HG02884 (cell line): Measurements from ENCODE around the gene SYNGAP1.
"Not testable (repeated sequence)": the region's sequence is repeated elsewhere in the genome, so short reads cannot be mapped to it uniquely, and the experiment has no call there.

Source experiments
- ATAC-seq: cut with Tn5 transposase; IDR thresholded peaks from one replicate; pipeline ENCODE4 v1.9.1; 2021; ENCODE audit warnings: mild to moderate bottlenecking, moderate library complexity; ENCODE audit not compliant: unreplicated experiment

Gene SYNGAP1

DNA sequence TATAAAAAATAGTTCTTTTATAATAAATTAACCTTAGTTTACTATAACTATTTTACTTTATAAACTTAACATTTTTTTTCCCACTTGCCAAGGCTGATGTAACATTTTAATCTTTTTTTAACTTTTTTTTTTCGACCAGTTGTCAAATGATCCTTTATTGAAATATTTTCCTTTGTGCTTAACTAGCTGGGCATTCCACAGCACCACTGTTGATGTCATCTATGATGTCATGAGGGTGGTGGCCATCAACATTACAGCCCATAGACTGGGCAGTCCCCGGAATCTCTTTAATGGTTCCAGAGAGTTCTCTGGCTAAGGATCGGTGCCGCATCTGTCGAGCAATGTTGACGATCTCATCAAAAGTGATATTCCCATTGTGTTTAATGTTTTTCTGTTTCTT is 20.0 kb upstream of the SYNGAP1 start:
- not testable (repeated sequence) for ATAC-seq

DNA sequence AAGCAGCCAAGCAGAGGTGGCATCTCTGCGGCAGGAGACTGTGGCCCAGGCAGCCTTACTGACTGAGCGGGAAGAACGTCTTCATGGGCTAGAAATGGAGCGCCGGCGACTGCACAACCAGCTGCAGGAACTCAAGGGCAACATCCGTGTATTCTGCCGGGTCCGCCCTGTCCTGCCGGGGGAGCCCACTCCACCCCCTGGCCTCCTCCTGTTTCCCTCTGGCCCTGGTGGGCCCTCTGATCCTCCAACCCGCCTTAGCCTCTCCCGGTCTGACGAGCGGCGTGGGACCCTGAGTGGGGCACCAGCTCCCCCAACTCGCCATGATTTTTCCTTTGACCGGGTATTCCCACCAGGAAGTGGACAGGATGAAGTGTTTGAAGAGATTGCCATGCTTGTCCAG is 15.0 kb upstream of the SYNGAP1 start:
- no peak for ATAC-seq

DNA sequence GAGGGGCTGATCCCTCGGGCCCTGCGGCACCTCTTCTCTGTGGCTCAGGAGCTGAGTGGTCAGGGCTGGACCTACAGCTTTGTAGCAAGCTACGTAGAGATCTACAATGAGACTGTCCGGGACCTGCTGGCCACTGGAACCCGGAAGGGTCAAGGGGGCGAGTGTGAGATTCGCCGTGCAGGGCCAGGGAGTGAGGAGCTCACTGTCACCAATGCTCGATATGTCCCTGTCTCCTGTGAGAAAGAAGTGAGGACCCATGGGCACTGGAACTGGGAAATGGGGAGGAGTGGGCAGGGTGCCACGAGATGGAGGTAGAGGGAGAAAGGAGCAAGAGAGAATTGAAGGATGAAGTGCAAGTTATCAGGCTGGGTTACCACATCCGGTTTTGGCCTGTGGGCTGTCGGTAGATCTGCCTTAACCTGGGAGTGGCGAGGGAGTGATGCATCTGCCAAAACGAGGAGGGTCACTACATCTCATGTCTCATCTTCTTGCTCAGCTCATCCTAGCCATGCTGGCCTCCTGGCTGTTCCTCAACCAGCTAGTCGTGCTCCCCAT is 14.4 kb upstream of the SYNGAP1 start:
- no peak for ATAC-seq

DNA sequence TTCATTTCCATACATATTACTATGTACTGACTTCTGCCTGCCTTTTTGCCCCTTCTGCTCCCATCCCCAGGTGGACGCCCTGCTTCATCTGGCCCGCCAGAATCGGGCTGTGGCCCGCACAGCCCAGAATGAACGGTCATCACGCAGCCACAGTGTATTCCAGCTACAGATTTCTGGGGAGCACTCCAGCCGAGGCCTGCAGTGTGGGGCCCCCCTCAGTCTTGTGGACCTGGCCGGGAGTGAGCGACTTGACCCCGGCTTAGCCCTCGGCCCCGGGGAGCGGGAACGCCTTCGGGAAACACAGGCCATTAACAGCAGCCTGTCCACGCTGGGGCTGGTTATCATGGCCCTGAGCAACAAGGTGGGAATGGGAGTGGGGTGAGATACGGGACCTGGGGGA is 13.7 kb upstream of the SYNGAP1 start:
- ATAC-seq: no peak

DNA sequence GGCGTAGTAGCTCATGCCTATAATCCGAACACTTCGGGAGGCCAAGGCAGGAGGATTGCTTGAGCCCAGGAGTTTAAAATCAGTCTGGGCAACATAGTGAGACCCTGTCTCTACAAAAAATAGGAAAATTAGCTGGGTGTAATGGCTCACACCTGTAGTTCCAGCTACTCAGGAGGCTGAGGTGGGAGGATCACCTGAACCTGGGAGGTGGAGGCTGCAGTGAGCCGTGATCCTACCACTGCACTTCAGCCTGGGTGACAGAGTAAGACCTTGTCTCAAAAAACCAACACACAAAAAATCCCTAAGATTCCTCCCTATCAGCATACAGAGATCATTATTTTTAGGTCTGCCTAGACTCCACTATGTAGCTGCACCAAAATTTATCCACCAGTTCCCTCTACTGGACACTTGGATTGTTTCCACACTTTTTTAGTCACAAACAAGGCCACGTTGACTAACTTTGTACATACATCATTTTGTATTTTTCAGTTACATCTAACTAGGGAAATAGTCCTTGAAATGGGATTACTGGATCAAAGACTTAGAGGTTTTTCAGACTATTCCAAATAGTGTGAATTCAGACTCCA is 12.6 kb upstream of the SYNGAP1 start:
- ATAC-seq: no peak

DNA sequence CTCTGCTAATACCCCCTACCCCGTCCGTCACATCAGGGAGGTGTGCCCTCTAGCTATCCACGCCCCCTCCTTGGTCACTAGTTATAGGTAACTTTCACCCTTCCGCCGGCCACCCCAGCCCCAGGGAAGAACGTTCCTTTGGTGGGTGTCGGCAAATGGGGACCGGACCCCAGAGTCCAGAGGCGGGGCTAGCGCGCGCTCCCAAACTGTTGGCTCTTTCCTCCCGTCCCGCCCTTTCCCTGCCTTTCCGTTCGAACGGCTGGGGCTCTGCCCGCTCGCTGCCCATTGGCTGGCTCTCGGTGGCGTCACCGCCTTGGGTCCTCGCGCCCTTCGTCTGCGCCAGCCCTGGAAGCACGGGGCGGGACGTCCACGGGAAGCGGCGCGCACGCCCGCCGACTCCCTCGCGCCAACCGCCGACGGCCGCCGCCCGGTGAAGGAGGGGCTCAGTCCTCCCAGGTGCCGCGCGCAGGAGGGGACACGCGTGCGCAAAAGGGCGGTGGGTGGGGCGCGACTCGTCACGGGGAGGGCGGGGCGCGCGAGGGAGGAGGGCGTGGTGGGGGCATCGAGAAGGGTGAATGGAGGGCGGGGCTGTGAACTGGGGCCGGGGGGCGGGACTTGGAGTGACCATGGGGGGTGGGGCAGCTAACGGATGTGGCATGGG is 9.7 kb upstream of the SYNGAP1 start:
- ATAC-seq: peak; percentile 80

DNA sequence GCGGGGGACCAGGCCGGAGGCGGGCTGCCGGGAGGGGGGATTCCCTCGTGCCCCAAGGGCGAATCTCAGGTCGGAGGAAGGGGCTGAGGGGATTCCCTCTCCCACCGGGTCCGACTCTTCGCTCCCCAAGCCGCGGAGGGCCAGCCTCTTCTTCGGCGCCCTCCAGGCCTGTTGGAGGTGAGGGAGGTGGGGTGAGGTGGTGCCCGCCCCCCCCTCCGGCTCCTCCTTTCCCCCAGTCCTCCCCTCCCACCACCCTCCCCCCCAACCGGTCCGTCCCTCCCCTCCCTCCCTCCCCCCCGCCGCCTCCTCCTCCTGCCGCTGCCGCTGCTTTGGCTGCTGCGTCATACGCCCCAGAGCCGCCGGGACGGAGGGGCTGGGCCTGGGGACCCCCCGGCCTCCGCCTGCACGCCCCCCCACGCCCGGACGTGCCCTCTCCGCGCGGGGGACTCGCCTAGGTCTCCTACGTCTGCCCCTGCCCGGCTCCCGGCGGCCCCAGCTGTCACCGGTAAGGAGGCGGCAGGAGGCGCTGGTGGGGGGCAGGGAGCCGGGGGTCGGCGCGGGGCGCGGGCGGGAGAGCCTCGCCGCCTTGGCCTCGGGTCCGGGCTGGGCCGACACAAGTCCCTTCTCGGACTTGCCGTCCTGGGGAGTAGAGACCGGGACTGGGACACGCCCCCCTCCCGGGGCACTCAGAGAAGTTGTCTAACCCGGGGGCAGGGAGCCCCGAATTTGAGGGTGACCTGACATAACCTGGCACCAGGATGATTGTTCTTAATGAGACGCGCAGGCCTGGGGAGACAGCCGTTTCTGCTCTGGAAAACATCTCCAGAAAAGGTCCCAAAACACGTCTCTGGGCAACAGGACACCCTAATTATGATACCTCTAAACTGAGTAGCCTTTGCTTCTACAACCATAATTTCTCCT is 8.9 kb upstream of the SYNGAP1 start, which contains the start of gene PHF1:
Gene PHF1, plus strand, starts transcription at position 304 of the 921 bp plus-strand sequence. CDS start 1,250 bp downstream, outside the sequence.
- peak; percentile 26 for ATAC-seq

DNA sequence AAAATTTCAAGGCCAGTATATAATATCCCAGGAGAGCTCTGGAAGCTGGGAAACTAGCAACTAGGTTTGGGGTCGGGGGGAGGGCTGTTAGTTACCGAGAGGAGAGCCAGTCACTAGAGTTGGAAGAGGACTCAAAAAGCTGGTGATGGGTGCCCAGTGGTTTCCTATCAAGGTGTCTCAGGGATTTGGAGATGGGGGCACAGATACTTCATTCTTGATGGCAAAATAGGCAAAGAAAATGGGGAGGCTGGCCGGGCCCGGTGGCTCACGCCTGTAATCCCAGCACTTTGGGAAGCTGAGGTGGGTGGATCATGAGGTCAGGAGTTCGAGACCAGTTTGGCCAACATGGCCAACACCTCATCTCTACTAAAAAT is 8.2 kb upstream of the SYNGAP1 start:
- no peak for ATAC-seq

DNA sequence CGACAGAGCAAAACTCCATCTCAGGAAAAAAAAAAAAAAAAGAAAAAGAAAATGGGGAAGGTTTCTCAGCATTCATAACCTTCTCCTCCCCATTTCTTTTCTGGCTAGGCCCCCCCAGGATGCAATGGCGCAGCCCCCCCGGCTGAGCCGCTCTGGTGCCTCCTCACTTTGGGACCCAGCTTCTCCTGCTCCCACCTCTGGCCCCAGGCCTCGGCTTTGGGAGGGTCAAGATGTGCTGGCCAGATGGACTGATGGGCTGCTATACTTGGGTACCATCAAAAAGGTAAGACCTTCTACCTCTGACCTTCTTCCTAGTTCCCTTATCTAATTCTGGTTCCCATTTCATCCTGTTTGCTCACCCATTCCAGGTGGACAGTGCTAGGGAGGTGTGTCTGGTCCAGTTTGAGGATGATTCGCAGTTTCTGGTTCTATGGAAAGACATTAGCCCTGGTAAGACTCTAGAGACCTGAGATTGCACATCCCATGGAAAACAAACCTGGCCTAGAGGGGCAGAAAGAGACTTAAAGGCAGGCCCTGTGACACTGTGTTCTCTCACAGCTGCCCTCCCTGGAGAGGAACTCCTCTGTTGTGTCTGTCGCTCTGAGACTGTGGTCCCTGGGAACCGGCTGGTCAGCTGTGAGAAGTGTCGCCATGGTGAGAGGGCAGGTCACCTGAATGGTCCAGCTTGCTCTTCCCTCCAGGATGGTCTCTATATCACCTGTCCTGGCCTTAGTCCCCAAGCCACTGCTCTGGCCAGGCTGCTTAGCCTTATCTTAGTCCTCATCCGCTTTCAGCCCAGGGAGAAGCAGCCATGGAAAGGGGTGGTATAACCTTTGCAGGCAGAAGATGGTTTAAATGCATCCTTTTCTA is 7.5 kb upstream of the SYNGAP1 start:
- no peak for ATAC-seq

DNA sequence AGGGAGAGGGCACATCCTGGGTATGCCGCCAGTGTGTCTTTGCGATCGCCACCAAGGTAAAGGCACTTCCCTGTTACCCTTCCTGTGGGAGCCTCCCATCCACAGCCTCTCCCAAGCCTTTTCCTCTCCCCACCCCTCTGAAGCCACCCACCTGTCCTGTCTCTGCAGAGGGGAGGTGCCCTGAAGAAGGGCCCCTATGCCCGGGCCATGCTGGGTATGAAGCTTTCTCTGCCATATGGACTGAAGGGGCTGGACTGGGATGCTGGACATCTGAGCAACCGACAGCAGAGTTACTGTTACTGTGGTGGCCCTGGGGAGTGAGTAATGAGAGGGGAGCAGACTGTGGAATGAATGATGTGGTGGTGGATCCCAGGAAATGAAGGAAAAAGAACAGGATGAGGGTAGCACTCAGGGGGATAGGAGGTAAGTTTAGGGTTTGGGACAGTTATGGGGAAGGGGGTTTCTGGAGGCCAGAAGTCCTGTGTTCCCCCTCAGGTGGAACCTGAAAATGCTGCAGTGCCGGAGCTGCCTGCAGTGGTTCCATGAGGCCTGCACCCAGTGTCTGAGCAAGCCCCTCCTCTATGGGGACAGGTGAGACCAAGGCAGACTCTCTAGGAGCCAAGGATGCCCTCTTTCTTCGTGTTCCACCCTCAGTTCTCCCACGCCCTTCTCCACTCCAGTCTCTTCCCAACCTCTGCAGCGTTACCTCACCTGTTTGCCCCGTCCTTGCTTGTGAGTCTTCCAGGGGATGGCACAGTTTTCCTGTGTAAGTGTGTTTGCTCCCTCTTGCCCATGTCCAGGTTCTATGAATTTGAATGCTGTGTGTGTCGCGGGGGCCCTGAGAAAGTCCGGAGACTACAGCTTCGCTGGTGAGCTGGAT is 6.4 kb upstream of the SYNGAP1 start:
- ATAC-seq: no peak

DNA sequence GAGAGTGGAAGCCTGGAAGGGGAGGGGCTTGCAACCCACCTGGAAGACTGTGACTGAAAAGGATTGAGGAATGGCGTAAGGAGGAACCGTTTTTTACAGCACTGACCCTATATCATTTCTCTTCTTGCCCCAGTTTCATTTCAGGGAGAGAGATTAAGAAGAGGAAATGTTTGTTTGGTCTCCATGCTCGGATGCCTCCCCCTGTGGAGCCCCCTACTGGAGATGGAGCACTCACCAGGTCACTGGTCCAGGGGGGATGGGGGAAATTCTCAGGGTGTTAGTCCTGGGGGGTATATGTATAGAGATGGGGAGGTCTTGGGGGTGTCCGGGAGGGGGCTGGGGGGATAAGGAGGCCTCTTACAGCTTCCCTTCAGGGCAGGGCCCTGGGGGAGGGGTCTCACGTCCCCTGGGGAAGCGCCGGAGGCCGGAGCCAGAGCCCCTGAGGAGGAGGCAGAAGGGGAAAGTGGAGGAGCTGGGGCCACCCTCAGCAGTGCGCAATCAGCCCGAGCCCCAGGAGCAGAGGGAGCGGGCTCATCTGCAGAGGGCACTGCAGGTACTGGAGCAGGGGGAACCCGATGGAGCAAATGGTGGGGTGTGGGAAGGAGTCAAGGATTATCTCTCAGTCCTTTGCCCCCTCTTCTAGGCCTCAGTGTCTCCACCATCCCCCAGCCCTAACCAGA is 5.1 kb upstream of the SYNGAP1 start:
- no peak for ATAC-seq

DNA sequence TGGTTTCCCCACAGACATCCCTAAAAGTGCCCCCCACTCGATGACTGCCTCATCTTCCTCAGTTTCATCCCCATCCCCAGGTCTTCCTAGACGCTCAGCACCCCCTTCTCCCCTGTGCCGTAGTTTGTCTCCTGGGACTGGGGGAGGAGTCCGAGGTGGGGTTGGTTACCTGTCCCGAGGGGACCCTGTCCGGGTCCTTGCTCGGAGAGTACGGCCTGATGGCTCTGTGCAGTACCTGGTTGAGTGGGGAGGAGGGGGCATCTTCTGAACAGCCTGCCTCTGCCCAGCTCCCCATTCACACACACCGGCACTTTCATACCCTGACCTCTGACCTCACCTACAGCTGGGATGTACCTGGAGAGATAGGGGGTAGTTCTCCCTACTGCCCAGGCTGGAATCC is 4.0 kb upstream of the SYNGAP1 start:
- no peak for ATAC-seq

DNA sequence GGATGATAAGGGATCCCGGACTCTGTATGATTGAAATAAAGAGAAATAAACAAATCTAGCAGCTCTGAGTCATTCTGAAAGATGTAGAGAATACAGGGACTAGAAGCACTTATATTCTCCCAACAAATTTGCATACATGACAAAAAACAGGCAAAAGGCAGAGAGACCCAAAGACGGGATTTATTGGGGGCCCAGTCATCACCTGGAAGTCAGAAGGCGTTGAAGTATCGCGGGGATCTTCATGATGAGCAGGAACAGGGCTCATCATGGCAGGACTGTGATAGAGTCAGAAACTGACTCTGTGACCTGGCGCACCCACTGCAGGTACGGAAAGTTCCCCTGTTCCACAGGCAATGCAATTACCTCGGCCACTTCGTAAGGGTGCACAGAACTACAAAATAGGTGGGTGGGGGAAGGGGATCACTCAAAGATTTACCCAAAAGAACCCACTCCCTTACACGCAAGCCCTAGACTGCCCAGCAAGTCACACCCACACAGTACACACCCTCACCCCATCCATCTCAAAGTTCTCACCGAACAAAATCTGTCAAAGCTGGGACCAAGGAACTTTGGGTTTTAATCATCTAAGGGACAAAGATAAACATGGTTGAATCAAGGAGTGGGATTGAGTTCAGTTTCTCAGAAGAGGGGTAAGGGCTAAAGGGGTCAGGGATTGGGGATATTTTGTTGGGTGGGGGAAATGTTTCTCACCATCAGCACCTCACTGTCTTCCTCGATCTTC is 3.3 kb upstream of the SYNGAP1 start:
- ATAC-seq: no peak

DNA sequence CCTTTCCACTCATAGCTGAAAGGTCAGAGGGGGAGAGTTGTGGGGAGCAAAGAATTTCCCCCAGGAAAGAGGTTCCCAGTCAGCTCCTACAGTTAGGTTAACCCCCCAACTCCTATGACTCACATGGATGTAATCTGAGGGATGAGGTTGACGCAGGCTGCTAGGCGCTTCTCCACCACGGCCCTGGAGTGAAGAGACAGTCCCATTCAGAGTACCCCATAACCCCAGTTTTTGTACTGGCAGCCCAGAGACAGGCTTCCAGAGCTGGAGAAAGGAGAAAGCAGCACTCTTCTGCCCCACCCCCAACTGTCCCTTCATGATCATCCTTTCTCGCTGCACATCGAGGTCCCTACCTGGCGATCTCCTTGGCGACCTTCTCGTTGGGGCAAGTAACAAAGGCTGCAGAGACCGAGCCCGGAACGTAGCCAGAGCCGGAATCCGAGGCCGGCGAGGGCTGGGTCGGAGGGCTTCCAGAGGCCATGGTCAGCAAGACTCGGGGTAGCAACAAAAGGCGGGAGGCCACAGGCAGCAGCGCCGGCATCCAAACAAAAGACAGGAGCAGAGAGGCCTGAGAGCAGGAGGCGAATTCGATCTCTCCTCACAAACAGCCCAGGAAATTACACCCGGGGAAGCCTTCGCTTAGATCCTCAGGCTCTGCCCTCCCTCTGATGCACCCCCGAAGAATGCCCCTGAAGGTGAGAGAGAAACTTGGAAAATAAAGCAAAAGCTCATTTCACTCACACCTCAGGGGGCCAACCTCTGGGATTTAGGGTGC is 2.5 kb upstream of the SYNGAP1 start:
- ATAC-seq: no peak

DNA sequence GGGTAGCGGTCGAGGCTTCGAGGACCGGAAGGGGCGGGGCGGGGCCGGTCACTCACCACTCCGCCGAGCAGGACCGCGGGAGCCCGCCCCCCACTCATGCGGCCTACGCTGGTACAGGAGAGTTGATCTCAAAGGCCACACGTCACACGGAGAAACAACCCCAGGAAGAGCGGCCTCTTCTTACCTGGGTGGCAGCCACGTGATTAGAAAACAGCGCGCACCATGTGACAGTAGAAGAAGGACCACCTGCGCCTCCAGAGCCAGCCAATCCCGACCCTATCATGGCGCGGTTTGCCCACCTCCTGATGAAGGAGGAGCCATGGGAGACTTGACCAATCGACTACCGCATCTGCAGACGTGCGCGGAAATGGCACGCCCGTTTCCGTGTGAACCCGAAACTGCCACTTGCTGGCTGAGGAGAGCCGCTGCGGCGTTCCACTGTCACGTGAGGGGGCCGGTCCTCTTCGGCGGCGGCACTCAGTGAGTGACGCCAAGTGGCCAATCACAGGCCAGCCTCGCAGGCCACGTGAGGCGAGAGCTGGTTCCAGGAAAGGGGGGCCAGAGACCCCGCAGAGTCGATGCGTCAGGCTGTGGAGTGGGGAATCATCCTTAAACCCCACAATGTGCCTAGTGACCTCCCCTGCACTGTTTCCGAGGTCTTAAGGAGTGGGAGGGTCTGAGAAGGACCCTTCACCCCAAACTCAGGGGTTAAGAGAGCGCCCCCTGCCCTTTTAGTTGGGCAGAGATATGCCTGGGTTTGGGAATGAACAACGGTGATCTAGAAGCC is 1.8 kb upstream of the SYNGAP1 start, which contains the start of gene CUTA:
Gene CUTA, minus strand, starts transcription at position 205 of the 787 bp plus-strand sequence. Its CDS starts 107 bp downstream, at position 98.
- ATAC-seq: peak; percentile 86

DNA sequence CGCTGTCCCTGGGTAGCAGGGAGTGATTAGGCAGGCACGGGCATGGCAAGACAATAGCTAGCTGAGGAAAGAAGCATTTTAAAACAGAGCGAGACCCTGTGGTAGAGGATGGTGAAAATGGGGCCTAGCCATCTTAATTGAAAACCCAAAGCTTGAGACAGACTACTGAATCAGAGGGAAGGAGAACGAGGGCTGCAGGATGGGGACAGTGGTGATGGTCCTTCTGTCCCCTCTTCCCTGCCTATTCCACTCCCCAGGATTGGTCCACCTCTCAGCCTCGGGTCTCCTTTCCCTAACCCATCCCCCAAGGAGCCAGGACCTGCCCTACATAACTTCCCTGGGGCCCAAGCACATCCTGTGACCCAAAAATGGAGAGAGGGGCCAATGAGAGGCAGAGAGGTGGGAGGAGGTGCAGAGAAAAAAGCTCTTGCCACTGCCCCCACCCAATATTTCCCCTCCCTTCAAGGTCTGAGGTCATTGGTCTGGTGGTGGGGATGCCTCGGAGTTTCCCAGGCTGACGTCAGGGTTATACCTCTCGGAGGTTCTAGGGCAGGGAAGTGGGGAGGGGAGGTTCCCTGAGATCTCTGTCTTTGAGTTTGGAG is 1.1 kb upstream of the SYNGAP1 start:
- no peak for ATAC-seq
